Fibroblast of skin of scalp (primary cell): ENCODE measurements around the gene GOLGA5. TPM values are rescaled to one million over a fixed set of nuclear protein-coding genes. Genes with fewer than 3 reads are reported as not detected.
"Not testable (repeated sequence)": the region's sequence is repeated elsewhere in the genome, so short reads cannot be mapped to it uniquely, and the experiment has no call there.

Experiments used
- DNase-seq: peaks from one replicate; pipeline ENCODE4 v3.0.0-alpha.2; 2013
- polyA plus RNA-seq, 2 experiments: library from polyadenylated mRNA; unstranded; fragments of 120-200 nt; gene quantifications; one replicate each; pipeline ENCODE4 v1.2.1, GENCODE V29; 2013; ENCODE audit not compliant: insufficient read length in 2 of 2

The GOLGA5 gene, protein sequence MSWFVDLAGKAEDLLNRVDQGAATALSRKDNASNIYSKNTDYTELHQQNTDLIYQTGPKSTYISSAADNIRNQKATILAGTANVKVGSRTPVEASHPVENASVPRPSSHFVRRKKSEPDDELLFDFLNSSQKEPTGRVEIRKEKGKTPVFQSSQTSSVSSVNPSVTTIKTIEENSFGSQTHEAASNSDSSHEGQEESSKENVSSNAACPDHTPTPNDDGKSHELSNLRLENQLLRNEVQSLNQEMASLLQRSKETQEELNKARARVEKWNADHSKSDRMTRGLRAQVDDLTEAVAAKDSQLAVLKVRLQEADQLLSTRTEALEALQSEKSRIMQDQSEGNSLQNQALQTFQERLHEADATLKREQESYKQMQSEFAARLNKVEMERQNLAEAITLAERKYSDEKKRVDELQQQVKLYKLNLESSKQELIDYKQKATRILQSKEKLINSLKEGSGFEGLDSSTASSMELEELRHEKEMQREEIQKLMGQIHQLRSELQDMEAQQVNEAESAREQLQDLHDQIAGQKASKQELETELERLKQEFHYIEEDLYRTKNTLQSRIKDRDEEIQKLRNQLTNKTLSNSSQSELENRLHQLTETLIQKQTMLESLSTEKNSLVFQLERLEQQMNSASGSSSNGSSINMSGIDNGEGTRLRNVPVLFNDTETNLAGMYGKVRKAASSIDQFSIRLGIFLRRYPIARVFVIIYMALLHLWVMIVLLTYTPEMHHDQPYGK
- 54.0 TPM for polyA plus RNA-seq (2013, experiment 1 of 2; ENCODE audit: insufficient read length)
- polyA plus RNA-seq (2013, experiment 2 of 2; ENCODE audit: insufficient read length) = 57.2 TPM

DNA sequence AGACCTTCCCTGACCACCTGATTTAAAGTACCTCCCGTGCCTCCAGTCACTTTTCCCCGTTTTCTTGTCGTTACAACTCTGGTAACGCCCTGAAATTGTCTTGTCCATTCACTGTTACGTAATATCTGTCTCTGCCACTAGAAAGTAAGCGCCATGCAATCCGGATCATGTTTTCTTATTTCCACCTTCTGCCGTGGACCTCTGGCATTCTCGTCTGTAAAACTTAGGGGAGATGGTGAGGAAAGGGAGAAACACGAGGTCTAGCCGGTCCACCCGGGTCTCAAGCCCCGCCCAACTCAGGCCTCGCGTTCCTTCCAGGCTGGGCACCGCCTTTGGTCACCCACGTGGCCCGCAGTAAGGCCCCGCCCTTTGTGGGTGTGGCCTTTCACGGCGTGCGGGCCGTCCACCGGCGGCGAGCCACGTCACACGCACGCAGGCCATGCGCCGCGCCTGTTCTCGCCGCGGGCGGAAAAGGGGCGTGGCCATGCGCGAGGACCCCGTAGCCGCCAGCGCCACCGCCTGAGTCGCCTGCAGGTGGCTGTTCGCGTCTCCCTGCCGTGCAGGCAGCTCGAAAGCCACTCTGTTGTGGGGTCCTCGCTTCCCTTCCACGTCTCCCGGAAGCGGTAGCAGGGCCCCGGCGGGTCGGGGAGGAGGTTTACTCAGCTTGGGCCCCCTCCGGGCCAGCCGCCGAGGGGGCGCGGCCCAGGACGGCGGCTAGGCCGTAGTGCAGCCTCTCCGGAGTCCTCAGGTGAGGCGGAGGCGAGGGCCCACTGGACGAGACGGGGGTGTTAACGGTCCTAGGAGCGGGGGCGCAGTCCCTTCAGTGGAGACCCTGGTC is at the start of gene GOLGA5:
GOLGA5 (plus strand) TSS at position 597 of the 838 bp plus-strand sequence. CDS start 3,133 bp downstream, outside the sequence.
- DNase-seq = peak; percentile 98

DNA sequence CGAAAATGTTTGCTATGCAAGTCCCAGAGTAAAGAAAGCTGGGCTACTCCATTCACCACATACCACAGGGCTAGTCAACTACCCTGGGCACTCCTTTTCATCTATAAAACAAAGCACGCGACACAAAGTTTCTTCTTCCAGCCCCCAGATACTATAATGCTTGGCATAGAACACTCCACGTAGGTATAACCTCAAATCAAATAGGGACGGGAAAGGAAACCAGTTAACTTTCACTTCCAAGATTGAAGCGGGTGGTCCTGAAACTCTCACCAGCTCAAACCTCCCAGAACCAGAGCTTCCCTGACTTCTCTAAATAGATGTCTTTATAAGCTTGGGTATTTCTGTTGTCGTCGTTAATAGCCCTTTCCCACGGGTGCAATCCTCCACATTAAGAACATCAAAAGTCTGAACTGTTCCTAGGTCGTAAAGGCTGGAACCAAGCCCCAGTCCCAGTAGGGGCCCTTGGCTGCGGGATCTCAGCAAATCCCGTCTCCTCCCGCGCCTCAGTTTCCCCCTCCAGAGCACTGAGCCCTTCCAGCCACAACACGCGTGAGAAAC is 46.3 kb upstream of the GOLGA5 start:
- DNase-seq = peak; percentile 23

DNA sequence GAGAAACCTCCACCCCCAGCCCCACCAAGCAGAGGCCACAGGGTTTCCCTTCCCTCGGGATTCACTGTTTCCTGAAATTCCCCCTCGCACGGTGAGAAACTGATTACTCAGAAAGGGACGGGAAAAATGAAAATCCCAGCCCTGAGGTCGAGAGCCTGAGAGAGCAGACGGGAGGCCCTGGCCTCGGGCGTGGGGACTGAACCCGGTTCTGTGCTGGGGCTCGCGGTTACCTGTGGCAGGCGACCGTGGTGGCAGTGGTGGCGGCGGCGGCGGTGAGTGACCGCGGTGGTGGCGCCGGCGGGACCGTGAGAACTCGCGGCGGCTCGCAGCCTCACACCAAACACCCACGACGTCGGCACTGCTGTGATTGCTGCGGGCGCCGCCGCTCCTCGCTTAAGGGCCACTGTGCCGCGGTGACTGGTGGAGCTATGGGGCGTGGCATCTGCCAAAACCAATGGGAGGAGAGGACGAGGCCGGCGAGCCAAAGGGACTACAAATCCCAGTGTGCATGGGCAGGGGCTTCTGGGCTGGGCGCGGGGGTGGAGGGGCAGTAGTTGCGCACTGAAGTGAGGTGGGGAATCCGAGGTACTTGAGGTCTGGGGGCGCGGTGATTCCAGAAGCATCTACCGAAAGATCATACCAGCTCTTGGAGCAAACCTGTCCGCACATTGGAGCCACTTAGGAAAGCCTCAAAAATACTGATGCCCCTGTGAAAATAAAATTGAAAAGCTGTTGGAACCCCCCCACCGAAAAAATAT is 45.7 kb upstream of the GOLGA5 start, which contains the start of gene LGMN:
LGMN (minus strand) TSS at position 369 of the 758 bp plus-strand sequence. CDS start 15,841 bp downstream, outside the sequence.
- peak; percentile 94 for DNase-seq

DNA sequence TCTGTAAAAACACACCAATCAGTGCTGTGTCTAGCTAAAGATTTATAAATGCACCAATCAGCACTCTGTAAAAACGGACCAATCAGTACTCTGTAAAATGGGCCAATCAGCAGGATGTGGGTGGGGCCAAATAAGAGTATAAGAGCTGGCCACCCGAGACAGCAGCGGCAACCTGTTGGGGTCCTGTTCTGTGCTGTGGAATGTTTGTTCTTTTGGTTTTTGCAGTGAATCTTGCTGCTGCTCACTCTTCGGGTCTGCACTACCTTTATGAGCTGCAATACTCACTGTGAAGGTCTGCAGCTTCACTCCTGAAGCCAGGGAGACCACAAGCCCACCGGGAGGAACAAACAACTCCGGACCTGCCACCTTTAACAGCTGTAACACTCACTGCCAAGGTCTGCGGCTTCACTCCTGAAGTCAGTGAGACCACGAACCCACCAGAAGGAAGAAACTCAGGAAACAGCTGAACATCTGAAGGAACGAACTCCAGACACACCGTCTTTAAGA is 43.8 kb upstream of the GOLGA5 start:
- DNase-seq = not testable (repeated sequence)

DNA sequence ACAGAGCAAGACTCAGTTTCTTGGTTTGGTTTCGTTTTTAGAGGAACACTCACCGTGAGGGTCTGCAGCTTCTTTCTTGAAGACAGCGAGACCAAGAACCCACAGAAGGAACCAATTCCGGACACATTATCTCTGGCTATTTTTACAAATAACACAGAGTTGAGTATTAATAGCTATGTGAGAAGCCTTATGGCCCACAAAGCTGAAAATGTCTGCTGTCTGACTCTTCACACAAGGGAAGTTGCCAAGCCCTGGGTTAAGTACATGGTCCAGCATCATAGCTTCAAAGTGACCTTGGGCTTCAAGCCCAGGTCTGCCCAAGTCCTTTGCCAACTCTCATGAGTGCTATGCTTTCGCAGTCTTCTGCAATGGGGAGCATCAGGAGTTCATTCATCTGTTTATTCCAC is 43.1 kb upstream of the GOLGA5 start:
- no peak for DNase-seq

DNA sequence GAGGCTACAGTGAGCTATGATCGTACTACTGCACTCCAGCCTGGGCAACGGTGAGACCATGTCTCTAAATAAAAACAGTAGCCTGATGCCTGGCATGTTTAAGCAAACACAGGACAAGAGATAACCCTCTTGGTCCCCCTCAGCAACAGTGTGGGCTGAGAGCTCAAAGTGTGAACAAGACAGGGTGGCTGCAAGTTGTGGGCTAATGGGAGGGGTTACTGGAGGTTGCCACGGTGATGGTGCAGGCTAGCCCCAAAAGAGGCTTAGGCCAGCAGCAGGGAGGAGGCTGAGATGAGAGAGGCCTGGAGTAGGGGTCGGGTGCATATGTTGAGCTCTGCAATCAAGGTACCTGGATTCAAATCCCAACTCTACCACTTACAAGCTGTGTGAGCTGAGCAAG is 42.3 kb upstream of the GOLGA5 start:
- no peak for DNase-seq

DNA sequence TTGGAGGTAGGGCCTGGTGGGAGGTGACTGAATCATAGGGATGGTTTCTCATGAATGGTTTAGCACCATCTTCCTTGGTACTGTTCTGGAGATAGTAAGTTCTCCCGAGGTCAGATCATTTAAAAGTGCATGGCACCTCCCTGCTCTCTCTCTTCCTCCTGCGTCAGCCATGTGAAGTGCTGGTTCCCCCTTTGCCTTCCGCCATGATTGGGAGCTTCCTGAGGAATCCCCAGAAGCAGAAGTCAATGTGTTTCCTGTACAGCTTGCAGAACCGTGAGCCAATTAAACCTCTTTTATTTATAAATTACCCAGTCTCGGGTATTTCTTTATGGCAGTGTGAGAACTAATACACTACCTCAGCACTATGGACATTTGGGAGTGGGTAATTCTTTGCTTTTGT is 40.9 kb upstream of the GOLGA5 start:
- DNase-seq = no peak

DNA sequence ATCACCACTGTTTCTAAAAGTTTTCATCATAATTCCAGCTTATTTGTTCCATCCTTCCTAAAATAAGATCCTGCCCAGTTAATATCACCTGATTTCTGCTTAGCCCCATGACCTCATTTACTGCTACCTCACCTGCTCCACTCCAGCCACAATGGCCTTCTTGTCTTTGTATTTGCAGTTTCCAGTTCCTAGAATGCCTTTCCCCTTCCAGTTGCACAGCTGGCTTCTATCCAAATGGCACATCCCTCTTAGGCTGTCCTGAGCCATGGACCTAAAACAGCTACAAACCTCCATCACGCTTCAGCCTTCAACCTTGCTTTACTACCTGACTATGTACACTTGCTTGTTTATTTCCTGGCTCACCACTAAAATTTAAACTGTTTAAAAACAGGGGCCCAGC is 39.1 kb upstream of the GOLGA5 start:
- peak; percentile 4 for DNase-seq

DNA sequence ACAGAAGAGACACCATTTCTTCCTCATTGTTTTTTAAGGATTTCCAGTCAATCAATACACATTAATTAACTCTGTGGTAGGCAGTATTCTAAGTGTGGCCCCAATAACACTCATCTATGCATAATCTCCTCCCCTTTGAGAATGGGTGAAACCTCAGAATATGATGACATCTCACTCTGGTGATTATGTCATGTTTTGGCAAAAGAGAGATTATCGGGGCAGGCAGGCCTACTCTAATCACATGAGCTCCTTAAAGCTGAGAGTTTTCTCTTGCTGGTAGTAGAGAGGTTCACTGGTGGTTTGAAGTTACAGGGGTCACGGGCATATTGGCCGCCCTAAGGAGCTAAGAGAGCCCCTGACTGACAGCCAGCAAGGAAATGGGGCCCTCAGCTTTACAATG is 38.6 kb upstream of the GOLGA5 start:
- peak; percentile 4 for DNase-seq

DNA sequence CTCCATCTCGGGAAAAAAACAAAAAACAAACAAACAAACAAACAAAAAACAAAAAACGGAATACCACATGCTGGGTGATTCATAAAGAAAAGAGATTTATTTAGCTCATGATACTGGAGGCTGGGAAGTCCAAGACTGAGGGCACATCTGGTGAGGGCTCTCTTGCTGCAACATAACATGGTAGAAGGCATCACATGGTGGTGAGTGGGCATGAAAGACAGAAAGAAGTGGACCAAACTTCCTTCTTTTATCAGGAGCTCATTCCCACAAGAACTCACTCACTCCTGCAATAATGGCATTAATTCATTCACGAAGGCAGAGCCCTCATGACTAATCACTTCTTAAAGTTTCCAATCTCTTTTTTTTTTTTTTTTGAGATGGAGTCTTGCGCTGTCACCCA is 37.7 kb upstream of the GOLGA5 start:
- no peak for DNase-seq

DNA sequence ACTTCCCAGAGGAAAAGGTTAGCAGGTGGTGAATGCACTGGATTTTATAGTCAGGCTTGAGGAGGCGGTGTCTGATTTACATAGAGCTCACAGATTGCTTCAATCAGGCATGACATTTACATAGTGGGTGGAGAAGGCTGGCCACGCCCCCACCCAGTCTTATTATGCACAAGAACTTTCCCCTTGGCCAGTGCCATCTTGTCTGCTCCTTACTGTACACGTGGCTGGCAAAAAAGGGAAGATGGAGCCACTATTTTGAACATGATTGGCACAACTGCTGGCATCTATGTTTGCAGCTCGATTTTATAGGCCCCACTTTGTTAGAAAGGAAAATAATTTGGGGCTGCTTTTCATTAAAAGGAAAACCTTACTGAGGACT is 34.8 kb upstream of the GOLGA5 start:
- DNase-seq = peak; percentile 43

DNA sequence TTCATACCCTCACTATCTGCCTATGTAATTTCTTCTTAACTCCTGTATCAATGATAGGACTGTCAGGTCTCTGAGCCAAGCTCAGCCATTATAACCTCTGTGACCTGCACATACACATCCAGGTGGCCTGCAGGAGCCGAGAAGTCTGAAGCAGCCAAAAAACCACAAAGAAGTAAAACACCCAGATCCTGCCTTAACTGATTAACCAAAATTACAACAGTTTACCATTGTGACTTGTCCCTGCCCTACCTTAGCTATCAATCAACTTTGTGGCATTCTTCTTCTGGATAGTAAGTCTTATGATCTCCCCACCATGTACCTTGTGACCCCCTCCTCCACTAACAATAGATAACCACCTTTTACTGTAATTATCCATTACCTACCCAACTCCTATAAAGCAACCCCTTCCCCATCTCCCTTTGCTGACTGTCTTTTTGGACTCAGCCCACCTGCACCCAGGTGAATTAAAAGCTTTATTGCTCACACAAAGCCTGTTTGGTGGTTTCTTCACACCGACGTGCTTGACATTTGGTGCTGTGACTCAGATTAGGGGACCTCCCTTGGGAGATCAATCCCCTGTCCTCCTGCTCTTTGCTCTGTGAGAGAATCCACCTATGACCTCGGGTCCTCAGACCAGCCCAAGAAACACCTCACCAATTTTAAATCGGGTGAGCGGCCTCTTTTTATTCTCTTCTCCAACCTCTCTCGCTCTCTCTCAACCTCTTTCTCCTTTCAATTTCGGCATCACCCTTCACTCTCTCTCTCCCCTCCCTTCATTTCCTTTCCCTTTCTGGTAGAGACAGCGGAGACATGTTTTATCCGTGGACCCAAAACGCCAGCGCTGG is 34.2 kb upstream of the GOLGA5 start:
- no peak for DNase-seq

DNA sequence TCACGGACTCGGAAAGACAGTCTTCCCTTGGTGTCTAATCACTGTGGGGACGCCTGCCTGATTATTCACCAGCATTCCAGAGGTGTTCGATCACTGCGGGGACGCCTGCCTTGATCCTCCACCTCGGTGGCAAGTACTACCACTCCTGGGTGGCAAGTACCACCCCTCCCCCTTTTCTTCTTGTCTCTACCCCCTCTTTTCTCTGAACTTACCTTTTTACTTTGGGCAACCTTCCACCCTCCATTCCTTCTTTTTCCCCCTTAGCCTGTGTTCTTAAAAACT is 33.6 kb upstream of the GOLGA5 start:
- no peak for DNase-seq

DNA sequence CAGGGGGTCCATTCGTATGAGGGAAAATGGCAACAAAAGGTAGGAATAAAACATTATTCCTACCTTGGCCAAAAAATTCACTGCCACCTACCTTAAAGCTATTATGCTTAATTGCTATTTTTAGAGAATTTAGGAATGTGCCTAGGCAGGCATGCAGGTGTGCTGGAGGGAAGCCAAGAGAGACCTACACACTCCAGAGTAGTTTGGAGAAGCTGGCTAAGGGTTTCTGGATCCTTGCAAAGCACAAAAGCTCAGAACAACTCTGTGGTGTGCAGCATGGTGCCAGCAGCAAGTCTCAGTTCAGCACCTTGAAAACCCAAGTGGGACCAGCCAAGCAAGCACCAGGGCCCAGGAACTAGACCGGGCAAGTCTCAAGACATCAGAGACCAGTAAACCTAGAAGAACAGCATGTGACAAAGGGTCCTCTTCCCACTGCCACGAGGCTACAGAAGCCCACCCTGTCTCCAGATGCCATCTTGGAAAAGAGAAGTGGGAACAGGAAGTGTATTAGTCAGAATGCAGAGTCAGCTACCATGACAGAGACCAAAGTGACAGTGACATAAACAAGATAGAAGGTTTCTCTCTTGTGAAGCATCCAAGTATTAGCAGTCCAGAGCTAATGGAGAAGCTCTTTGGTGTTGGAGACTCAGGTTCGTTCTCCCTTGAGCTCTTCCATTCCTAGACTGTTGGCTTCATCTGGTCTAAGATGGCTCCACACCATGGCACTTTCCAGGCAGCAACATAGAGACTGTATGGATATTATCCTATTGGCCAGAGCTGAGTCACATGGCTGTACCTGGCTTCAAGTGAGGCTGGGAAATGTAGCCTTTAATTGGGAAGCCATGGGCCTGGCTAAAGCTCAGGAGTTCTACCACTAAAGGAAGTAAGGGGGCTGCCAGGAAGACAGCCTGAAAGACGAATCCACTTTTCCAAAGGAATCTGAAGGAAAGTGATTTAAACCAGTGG is 30.2 kb upstream of the GOLGA5 start:
- DNase-seq = not testable (repeated sequence)

DNA sequence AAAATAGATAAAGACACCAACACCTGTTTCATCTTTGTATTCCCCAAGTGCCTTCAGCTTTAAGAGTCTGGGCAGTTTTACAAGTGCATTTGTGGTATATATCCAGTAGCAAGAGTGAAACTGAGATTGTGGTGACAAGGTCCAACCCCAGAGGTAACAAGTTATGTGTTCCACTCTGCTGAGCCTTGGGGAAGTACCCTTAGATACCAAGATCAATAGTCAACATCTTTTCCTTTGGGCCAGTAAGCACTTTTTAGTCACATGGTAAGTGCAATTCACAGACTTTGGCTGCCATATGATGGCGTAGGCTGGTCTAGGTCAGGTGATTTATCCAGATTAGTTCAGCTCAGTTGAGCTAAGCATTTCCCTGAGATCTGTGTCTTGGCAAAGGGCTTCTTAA is 25.9 kb upstream of the GOLGA5 start:
- DNase-seq = not testable (repeated sequence)

DNA sequence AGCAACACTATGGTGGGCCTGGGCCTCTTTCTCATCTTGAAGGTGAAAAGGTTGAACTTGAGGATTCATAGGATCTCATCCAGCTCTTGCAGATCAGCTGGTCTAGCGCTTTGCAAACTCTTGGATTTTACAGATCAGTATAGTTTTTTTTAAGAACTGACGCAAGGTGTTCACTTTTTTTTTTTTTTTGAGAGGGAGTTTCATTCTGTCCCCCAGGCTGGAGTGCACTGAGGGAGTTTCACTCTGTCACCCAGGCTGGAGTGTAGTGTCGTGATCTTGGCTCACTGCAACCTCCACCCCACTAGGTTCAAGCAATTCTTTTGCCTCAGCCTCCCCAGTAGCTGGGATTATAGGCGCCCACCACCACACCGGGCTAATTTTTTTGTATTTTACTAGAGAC is 25.3 kb upstream of the GOLGA5 start:
- no peak for DNase-seq

DNA sequence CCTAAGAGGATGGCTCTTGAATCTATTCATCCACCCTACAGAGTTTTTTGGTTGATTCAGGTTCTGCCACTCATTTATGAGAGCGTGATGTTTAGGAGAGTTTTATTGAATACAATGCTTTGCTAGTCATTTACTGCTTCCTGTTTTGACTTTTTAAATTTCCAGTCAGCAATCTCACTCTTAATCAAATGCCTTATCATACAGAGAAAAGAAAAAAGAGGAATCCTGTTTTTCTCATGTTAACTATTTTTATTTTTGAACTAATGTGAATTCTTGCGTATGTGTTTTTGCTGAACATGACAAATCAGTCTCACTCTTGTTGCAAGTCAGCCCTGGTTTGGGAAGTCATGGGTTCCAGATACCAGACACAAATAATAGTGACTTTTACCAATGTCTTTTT is 23.6 kb upstream of the GOLGA5 start:
- no peak for DNase-seq

DNA sequence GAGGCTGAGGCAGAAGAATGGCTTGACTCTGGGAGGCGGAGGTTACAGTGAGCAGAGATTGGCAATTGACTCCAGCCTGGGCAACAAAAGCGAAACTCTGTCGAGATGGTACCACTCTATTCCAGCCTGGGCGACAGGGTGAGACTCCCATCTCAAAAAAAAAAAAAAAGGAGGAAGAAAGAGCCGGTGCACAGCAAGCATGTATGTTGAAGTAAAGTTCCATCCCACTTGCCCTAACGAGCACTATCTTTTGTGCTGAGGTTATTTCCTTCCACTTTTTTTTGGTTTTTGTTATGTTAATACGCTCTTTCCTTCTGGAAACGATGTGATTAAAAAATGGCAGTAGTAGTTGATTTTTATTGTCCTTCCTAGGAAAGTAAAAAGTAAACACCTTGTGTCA is 19.5 kb upstream of the GOLGA5 start:
- DNase-seq = no peak

DNA sequence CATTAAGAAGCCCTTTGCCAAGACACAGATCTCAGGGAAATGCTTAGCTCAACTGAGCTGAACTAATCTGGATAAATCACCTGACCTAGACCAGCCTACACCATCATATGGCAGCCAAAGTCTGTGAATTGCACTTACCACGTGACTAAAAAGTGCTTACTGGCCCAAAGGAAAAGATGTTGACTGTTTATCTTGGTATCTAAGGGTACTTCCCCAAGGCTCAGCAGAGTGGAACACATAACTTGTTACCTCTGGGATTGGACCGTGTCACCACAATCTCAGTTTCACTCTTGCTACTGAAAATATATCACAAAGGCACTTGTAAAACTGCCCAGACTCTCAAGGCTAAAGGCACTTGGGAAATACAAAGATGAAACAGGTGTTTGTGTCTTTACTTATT is 18.8 kb upstream of the GOLGA5 start:
- DNase-seq = not testable (repeated sequence)
